Activated naive CD4-positive, alpha-beta T cell (primary cell): ENCODE measurements around the gene MYO5A.
A peak's percentile ranks its signal among the peaks of the same experiment; 100 is the strongest.
"Not testable (repeated sequence)": the region's sequence is repeated elsewhere in the genome, so short reads cannot be mapped to it uniquely, and the experiment has no call there.

Experiments used
- DNase-seq, 4 experiments: peaks; one replicate each; lab custom pipeline; 2025; lab: John Stamatoyannopoulos, UW

Gene MYO5A

GRCh38 chr15:52528564-52529340, at the start of gene MYO5A:
TSS of gene MYO5A (minus strand) at chr15:52528880. CDS start at chr15:52528806, 74 bp downstream.
- DNase-seq = peak; percentile 28 to 68 (median 46)

GRCh38 chr15:52576692-52577091, 48.0 kb upstream of the MYO5A start:
- no peak for DNase-seq

- not testable (repeated sequence) for DNase-seq
These were observed 46.9 kb upstream of the MYO5A start for GRCh38 chr15:52575573-52575972.

GRCh38 chr15:52575072-52575471, 46.4 kb upstream of the MYO5A start:
- DNase-seq = no peak

- not testable (repeated sequence) for DNase-seq
These were observed 45.9 kb upstream of the MYO5A start for GRCh38 chr15:52574623-52575022.

- peak; percentile 37 to 63 (median 50) for DNase-seq
These were observed 40.2 kb upstream of the MYO5A start, which contains the start of gene ARPP19 for GRCh38 chr15:52568601-52569585. TSS of gene ARPP19 (minus strand) at chr15:52569030. CDS start at chr15:52568892, 138 bp downstream.

GRCh38 chr15:52567871-52568600, 39.4 kb upstream of the MYO5A start:
- peak in 1 of 4 experiments; percentile 25 for DNase-seq

GRCh38 chr15:52566889-52567288, 38.2 kb upstream of the MYO5A start:
- DNase-seq = no peak

- DNase-seq = not testable (repeated sequence)
These were observed 37.0 kb upstream of the MYO5A start for GRCh38 chr15:52565417-52566358.

- no peak for DNase-seq
These were observed 34.9 kb upstream of the MYO5A start for GRCh38 chr15:52563501-52564060.

- no peak for DNase-seq
These were observed 30.9 kb upstream of the MYO5A start for GRCh38 chr15:52559575-52559974.

- DNase-seq = no peak
These were observed 30.3 kb upstream of the MYO5A start for GRCh38 chr15:52559022-52559421.

- peak in 1 of 4 experiments; percentile 4 for DNase-seq
These were observed 29.5 kb upstream of the MYO5A start for GRCh38 chr15:52558196-52558595.

- DNase-seq = no peak
These were observed 28.6 kb upstream of the MYO5A start for GRCh38 chr15:52557274-52557641.

GRCh38 chr15:52556524-52557273, 28.0 kb upstream of the MYO5A start:
- DNase-seq = no peak

- no peak for DNase-seq
These were observed 23.6 kb upstream of the MYO5A start for GRCh38 chr15:52552303-52552702.

- DNase-seq = no peak
These were observed 23.1 kb upstream of the MYO5A start for GRCh38 chr15:52551762-52552161.

- DNase-seq = not testable (repeated sequence)
These were observed 22.5 kb upstream of the MYO5A start for GRCh38 chr15:52551186-52551585.

- no peak for DNase-seq
These were observed 17.5 kb upstream of the MYO5A start for GRCh38 chr15:52546031-52546751.
